K562 (cell line): Measurements from ENCODE around the gene NBEAL2. TPM values are rescaled to one million over a fixed set of nuclear protein-coding genes. Genes with fewer than 3 reads are reported as not detected.
A peak's percentile ranks its signal among the peaks of the same experiment; 100 is the strongest.

Experiments used
- AFF1 ChIP-seq, 2 experiments: fragments of 450-650 bp; IDR thresholded peaks; 2 replicates each; pipeline ENCODE4 v1.6.1; 2018; ENCODE audit warnings: mild to moderate bottlenecking in 2 of 2, low read depth in 1 of 2; ENCODE audit not compliant: partially characterized antibody in 2 of 2
- ARID1B ChIP-seq: fragments of 450-650 bp; IDR thresholded peaks from 2 replicates; pipeline ENCODE4 v1.6.1; 2016; ENCODE audit warnings: antibody characterized with exemption, mild to moderate bottlenecking, inconsistent platforms
- HINFP ChIP-seq: fragments of 450-650 bp; conservative IDR thresholded peaks from 2 replicates; pipeline ENCODE4 v1.6.1; 2016; ENCODE audit warnings: missing genetic modification characterization, low read depth, mild to moderate bottlenecking, control low read depth, missing compliant biosample characterization
- HMBOX1 ChIP-seq: sonication (generic); IDR thresholded peaks from 2 replicates; pipeline ENCODE4 v1.6.1; 2016
- HNRNPH1 ChIP-seq: fragments of 200-400 bp; formaldehyde crosslinking; optimal IDR thresholded peaks from 2 replicates; pipeline ENCODE3; 2017; ENCODE audit warnings: low read depth, mild to moderate bottlenecking, low read length, moderate library complexity
- MTA2 ChIP-seq: fragments of 450-650 bp; IDR thresholded peaks from 2 replicates; pipeline ENCODE4 v1.6.1; 2016; ENCODE audit warnings: low read depth
- NR1H2 ChIP-seq: sonication (generic); formaldehyde crosslinking; IDR thresholded peaks from 2 replicates; pipeline ENCODE4 v1.4.0; 2020; ENCODE audit warnings: mild to moderate bottlenecking, missing genetic modification reagents
- RCOR1 ChIP-seq, 2 experiments: IDR thresholded peaks; 2 replicates each; pipeline ENCODE4 v1.6.1; 2012; ENCODE audit warnings: low read depth in 2 of 2, low read length in 2 of 2, borderline replicate concordance in 1 of 2, improper control_type of control experiment in 1 of 2
- SMARCE1 ChIP-seq: fragments of 450-650 bp; IDR thresholded peaks from 2 replicates; pipeline ENCODE4 v1.7.1; 2016; ENCODE audit warnings: mild to moderate bottlenecking
- TCF3 ChIP-seq: sonication (generic); formaldehyde crosslinking; IDR thresholded peaks from 2 replicates; pipeline ENCODE4 v1.4.0; 2020; ENCODE audit warnings: mild to moderate bottlenecking, missing genetic modification reagents
- TEAD4 ChIP-seq, 2 experiments: sonication (generic) in 1 of 2; formaldehyde crosslinking in 1 of 2; IDR thresholded peaks; 2 replicates each; pipeline versions ENCODE4 v1.6.1 to v1.8.0; 2012 to 2022; ENCODE audit warnings: borderline replicate concordance in 1 of 2, inconsistent platforms in 1 of 2, low read length in 1 of 2, mild to moderate bottlenecking in 1 of 2, missing genetic modification reagents in 1 of 2
- ZBTB33 ChIP-seq: sonication (generic); formaldehyde crosslinking; IDR thresholded peaks from 2 replicates; pipeline ENCODE4 v1.8.1; 2023; ENCODE audit warnings: mild to moderate bottlenecking, missing genetic modification reagents
- ZNF395 ChIP-seq: fragments of 200-800 bp; sonication (Bioruptor generic); IDR thresholded peaks from 2 replicates; pipeline ENCODE4 v1.6.1; 2017; ENCODE audit warnings: missing genetic modification characterization, missing compliant biosample characterization
- ZNF584 ChIP-seq: fragments of 200-800 bp; sonication (Bioruptor generic); IDR thresholded peaks from 2 replicates; pipeline ENCODE4 v1.6.1; 2016; ENCODE audit warnings: low read depth, mild to moderate bottlenecking, missing genetic modification characterization, missing compliant biosample characterization
- ZNF766 ChIP-seq: fragments of 200-800 bp; sonication (Bioruptor generic); conservative IDR thresholded peaks from 2 replicates; pipeline ENCODE4 v1.6.1; 2016; ENCODE audit warnings: missing genetic modification characterization, missing compliant biosample characterization
- polyA plus RNA-seq, 8 experiments: library from polyadenylated mRNA; depleted of rRNA in 4 of 8; stranded (reverse) in 5 of 8; unstranded in 3 of 8; fragments of >200 nt; fragmentation: Nextera tagmentation in 2 of 8; fragmentation: Illumina TruSeq in 1 of 8; extraction: Ambion mirVana in 2 of 8; extraction: Trizol in 1 of 8; gene quantifications; 2 replicates each; pipeline versions ENCODE4 v1.2.1 to v1.2.3, GENCODE V29; 2011 to 2014; ENCODE audit warnings: inconsistent platforms in 1 of 8, missing spikeins in 1 of 8
- total RNA-seq, 7 experiments: library from RNA; depleted of rRNA in 6 of 7; stranded (reverse); fragments of >200 nt in 6 of 7; fragmentation: Illumina TruSeq in 2 of 7; extraction: Trizol in 2 of 7; gene quantifications; 2 replicates each; pipeline versions ENCODE4 v1.2.1 to v1.2.3, GENCODE V29; 2011 to 2021; ENCODE audit warnings: low replicate concordance in 1 of 7

NBEAL2 gene
- total and polyA plus RNA-seq, 9 of the 15 experiments (the other 6 are each of a cell fraction or from before 2014, with no cell fraction given) = 0.06 to 114 (median 29.6) TPM

GRCh38 chr3:47016086-47016933 lies 36.8 kb downstream of the NBEAL2 start (continued):
- 0 out of 2 replicates have a peak, but pooled peaks have one; percentile 5 for TF ChIP-seq HMBOX1
- peak; percentile 66 for TF ChIP-seq ARID1B
- no peak for TF ChIP-seq ZNF395 (CRISPR knock-in tag)
- TF ChIP-seq AFF1 (IDR thresholded peaks at IDR 0.05; ENCODE audit: low read depth in 1 of 2, partially characterized antibody in 2 of 2) = no peak
- TF ChIP-seq RCOR1 (IDR thresholded peaks at IDR 0.05; ENCODE audit: borderline replicate concordance in 1 of 2, low read depth in 2 of 2, low read length in 2 of 2) = peak in 1 of 2 experiments; percentile 66; a peak in 1 of 4 replicates
- TF ChIP-seq SMARCE1 = peak; percentile 14; the same call in 1 of the 2 replicates
- TF ChIP-seq TCF3 = peak; percentile 75
- peak; percentile 82 for TF ChIP-seq TEAD4 (IDR thresholded peaks at IDR 0.05; ENCODE audit: low read length)
- TF ChIP-seq TEAD4 (CRISPR knock-in tag; IDR thresholded peaks at IDR 0.05; ENCODE audit: borderline replicate concordance) = no peak
- 0 out of 2 replicates have a peak, but pooled peaks have one; percentile 32 for TF ChIP-seq ZNF766 (CRISPR knock-in tag)
- TF ChIP-seq HNRNPH1 = no peak
- TF ChIP-seq HINFP (tag) = no peak
- 0 out of 2 replicates have a peak, but pooled peaks have one; percentile 21 for TF ChIP-seq ZNF584 (CRISPR knock-in tag)
- TF ChIP-seq ZBTB33 = peak; percentile 64
- peak; percentile 45; the same call in 1 of the 2 replicates for TF ChIP-seq MTA2
- TF ChIP-seq NR1H2 (CRISPR knock-in tag) = 0 out of 2 replicates have a peak, but pooled peaks have one; percentile 52
